ENCODE data around the gene DSCAML1.

Gene DSCAML1

DNA sequence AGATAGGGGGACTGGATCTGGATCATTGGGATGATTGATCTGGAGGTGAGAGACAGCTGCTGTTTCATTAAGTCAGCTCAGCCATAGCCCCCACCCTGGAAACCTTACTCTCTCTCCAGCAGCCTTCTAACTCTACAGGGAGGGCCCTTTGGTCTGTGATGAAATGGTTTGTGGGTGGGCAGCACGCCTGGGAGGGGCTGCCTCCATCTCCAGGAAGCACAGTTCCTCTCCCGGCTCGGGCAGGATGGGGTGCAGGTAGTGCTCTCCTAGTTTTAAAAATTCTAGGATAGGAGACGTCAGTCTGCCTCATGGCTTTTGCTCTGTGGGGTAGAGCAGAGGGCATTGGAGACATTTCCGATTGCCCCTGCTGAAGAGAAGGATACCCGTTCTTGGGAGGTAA is 379.7 kb downstream of the DSCAML1 start:
- TF ChIP-seq CTCF (IDR thresholded peaks at IDR 0.05; ENCODE audit: low read depth, low read length) = no peak
- no peak for DNase-seq (ENCODE audit: extremely low read depth, low read depth)

DNA sequence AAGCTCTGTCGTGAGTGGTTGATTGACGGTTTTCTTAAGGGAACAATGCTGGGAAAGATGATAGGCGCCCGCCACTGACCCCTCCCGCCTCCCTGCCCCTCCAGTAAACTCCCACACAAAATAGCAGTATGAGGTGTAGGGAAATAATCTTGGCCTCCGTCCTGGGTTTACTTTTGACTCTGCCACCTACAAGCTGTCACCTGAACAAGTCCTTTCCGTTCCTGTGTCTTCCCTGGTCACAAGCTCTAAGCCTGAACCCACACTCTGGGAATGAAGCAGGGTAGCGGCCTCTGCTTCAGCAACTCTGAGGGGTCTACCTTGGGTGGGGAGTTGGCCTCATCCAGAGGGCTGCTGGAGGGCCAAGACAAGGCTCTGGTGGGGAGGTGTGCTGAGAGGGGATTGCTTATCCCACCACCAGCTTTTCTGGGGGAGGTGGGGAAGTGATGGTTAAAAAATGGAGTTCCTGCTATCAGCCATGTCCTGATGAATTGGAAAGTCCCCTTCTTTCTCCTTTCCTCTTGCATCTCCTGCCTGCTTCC is 381.6 kb downstream of the DSCAML1 start:
- DNase-seq (ENCODE audit: extremely low read depth, low read depth) = no peak
- TF ChIP-seq CTCF (IDR thresholded peaks at IDR 0.05; ENCODE audit: low read depth, low read length) = no peak

DNA sequence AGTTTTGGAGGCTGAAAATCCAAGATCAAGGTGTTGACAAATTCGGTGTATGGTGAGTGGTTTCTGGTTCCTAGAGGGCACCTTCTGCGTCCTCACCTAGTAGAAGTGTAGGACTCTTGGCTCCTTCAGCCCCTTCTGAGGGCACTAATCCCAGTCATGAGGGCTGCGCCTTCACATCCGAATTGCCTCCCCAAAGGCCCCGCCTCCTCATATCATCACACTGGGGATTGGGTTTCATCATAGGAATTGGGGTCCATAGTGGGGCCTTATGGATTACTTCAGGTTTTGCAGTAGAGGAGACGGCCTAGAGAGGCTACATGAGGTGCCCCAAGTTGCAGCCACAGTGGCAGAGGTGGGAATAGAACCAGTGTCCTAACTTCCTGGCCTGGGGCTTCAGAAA is 382.3 kb downstream of the DSCAML1 start:
- DNase-seq (ENCODE audit: extremely low read depth, low read depth) = no peak
- no peak for TF ChIP-seq CTCF (IDR thresholded peaks at IDR 0.05; ENCODE audit: low read depth, low read length)

GRCh38 chr11:117413616-117414015 is 383.4 kb downstream of the DSCAML1 start:
- no peak for TF ChIP-seq CTCF (IDR thresholded peaks at IDR 0.05; ENCODE audit: low read depth, low read length)
- DNase-seq (ENCODE audit: extremely low read depth, low read depth) = no peak

GRCh38 chr11:117412653-117413275 is 384.3 kb downstream of the DSCAML1 start:
- DNase-seq (ENCODE audit: extremely low read depth, low read depth) = no peak
- no peak for TF ChIP-seq CTCF (IDR thresholded peaks at IDR 0.05; ENCODE audit: low read depth, low read length)

GRCh38 chr11:117412176-117412575 is 384.8 kb downstream of the DSCAML1 start:
- DNase-seq (ENCODE audit: extremely low read depth, low read depth) = no peak
- no peak for TF ChIP-seq CTCF (IDR thresholded peaks at IDR 0.05; ENCODE audit: low read depth, low read length)

DNA sequence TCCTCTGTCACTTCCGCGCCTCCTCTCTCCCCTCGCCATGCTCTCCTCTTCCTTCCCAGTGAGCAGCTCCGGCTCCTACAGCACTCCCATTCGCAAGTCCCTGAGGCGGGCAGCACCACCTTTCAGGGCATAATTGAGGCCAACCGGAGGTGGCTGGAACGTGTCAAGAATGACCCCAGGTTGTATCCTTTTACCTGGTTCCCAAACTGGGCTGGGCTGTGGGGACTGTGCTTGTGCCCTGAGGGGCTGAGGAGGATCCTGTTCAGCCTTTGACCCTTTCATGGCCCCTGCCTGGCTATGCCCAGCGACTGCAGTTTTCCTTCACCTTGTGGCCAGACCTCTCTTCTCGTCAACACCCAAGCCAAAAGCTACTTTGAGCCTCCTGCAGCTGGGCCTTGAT is 385.3 kb downstream of the DSCAML1 start:
- no peak for TF ChIP-seq CTCF (IDR thresholded peaks at IDR 0.05; ENCODE audit: low read depth, low read length)

More for the DNA sequence above, 385.3 kb downstream of the DSCAML1 start:
- DNase-seq (ENCODE audit: extremely low read depth, low read depth) = no peak
